Myocyte (in vitro differentiated cells): ENCODE results near the gene CYSTM1. TPM values are rescaled to one million over a fixed set of nuclear protein-coding genes. Genes with fewer than 3 reads are reported as not detected.
A peak's percentile ranks its signal among the peaks of the same experiment; 100 is the strongest.

ENCODE experiments used
- DNase-seq: peaks from one replicate; pipeline ENCODE4 v3.0.0-alpha.2; 2012; ENCODE audit warnings: low read depth
- total RNA-seq: library from RNA; depleted of rRNA; stranded (reverse); fragments of >200 nt; gene quantifications from 2 replicates; pipeline ENCODE4 v1.2.3, GENCODE V29; 2014

CYSTM1 gene
- total RNA-seq, 1 donor from 2014 or later = 27.9 TPM

DNA sequence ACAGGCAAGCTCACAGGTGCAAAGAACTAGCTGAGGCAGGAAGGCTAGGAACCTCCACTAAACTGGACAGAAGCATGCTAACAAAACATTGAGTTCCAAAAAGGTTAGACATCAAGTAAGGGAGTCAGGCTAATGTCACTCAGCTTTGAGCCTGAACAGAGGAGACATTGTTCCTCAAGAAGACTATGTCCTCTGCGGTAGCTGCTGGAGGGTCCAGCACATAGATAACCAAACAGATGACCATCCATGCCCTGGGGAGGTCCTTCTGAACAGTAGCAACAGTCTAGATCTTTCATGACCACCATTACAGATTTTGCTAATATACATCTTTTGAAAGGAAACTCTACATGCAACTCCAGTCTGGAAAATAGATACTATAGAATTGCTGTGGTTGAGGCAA is 57.7 kb downstream of the CYSTM1 start:
- DNase-seq = no peak

DNA sequence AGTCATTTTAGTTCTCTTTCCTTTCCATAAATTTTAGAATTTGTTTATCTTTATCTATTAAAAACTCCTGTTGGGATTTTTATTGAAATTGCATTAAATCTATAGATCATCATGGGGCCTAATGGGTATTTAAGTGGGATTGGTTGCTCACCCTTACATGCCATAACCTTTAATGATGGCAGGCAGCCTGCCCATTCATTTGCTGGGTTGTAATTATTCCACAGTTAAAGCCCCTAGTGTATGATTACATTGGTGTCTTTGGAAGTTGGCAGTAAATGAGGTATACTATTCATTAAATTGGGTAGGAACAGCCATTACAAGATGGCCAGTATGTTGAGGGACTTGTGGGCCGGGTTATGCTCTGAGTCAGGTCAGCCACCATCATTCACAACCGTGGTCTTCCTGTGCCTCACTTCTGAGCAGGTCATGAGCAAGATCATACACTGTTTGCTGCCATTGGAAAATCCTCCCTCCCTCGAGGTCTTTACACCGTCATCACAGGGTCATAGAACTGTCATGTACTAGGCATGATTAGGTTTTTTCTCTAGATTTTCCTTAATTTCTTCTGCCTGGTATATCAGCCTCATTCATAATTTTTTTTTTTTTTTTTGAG is 59.5 kb downstream of the CYSTM1 start:
- DNase-seq = no peak

DNA sequence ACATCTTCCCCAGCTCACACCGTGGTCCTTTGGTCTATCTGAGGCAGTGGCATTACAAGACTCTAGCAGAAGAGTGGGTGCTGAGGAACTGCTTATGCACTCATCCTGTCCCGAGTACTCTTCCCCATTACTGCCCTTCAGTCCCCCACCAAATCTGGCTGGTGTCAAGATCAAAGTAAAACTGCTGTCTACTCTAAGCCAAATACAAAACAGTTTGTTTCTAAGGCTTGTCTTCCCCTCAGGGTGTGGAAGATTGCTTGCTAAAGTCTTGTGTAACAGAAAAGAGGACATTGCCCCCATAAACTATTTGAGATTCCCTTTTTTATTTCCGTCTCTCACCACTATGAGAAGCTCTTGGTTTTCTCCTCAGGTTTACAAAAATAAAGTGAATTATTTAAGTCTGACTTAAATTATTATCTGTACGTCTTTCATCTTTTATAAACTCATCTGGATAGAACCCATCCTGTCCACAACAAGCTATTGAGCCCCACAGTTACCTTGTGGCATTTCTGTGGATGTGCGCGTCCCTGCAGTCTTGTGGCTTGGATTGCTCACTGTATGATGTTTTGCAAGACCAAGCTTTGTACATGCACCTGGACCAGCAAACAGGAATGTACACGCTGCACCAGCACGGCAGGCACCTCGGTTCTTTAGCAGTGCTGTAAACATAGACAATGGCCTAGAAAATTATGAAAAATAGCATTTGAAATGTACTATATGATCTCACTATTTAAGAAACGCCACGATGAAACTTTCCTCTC is 61.0 kb downstream of the CYSTM1 start:
- DNase-seq = no peak

DNA sequence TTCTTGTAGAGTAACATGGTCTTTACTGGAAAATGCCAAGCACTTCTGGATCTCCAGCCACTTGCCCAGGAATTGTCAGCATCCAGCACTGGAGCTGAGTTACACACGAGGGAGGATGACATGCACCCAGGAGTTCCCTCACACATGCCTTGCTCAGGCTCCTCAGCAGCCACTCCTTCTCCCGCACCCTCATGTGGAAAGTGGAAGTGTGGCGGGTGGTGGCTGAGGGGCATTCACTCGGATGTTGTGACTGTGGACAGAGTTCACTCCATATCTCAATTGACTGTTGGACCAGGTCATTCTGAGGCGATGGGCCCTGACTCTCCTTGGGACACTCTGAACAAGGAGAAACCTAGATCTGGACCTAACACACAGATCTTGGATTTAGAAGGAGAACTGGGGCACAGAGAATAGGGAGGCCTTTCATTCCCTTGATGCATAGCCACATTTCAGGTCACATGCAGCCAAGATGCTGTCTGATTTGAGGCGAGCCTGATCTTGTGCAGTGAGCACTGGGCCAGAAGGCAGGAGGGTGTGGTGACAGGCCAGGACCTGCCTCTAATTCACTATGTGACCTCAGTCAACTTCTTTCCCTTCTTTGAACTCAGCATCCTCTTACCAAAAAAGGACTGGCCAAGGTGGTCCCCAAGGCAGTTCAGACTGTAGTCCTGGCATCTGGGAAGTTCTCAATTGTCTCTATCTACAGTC is 62.1 kb downstream of the CYSTM1 start:
- DNase-seq = no peak

DNA sequence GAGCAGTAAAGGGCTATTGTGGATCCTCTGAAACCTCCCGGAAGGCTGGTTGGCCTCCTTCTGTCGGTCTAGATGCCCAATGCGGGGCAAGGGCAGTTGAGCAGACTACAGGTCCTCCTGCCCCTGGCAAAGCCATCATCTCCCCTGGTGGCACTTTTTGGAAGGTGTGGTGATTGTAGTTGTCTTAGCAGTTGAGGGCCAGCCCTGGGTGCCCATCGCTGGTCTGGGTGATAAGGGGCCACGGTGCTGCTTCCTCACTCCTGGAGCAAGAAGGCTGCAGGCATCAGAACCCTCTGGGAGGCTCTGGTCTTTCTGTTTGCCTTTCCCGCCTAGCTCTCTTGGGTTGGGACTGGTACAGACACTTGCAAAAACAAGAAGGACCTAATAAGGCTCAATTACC is 63.8 kb downstream of the CYSTM1 start:
- no peak for DNase-seq

DNA sequence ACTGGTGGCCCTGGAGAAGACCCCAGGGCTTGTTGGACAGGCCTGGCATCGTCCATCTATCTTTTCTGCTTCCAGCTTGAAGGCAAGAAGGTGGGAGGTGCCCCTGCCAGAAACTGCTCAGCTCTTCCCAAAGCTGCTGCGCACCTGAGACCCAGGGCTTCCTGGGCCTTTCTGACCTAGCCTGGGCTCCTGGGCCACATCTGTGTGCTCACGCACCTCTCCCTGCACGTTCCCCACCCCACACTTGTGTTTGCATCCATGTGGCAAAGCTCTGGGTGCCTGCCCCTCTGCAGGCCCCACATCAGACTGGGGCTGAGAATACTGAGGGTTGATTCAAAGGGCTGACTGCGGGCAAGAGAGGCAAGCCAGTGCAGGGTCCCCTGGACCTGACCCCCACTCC is 64.5 kb downstream of the CYSTM1 start:
- no peak for DNase-seq

DNA sequence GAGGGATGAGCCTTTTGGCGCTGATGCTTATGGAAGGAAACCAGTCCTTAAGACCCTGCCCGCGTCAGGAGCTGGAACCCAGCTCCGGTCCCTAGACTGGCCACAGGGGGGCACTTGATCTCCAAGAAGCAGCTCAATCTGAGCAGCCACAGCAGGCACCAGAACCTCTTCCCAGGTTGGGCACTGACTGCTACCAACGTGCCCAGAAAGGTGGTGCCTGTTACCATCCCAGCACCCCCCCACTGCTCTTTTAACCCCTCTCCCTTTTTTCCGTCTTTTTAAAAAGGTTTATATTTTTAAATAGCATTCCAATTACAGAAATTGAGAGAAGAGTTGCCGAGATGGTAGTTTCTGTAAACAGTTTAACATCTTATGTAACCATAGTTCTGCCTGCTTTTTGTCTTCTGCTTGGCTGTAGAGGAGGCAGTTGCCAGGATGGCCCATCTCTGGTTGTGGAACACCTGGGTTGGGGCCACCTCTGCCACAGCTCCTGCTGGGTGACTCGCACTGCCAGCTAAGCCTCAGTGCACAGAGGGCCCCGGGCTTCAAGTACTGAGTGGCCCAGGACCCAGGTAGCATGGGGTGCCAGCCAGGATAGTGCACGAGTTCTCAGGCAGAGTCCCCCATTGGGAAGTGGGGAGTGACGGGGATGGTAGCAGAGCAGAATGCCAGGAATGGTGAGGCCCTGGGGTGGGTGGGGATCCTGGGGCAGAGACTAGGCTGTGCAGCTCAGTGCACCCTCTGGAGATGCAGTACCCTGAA is 65.1 kb downstream of the CYSTM1 start:
- peak; percentile 46 for DNase-seq

DNA sequence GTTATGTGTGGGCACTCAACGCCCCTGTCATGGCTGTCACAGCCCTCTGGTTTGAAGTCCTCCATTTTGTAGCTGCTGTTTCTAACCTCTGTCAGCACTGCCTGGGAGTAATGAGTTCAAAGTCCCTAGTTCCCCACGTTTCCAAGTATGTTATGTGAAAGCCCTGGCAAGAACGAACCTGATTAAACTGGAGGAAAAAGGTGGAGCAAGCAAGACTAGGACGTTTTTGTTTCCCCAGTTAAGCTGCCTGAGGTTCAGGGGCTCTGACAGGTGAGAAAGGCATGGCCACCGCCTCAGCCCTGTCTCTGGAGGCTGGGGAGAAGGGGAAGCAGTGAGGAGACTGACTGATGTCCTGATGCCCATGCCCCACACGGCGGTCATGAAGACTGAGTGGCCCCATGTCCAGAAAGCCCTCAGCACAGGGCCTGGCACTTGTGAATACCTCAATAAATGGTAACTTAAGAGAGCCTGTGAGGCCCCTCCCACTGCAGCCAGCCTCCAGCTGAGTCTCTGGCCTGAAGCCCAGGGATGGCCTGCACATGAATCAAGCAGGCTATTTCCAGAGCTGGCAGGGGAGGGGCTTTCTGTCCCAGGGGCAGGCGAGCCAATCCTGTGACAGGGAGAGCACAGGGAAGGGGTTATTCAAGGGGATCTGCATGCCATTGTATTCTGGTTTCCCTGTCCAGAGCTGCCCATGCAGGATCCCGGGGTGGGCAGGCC is 66.2 kb downstream of the CYSTM1 start:
- DNase-seq = peak; percentile 97

DNA sequence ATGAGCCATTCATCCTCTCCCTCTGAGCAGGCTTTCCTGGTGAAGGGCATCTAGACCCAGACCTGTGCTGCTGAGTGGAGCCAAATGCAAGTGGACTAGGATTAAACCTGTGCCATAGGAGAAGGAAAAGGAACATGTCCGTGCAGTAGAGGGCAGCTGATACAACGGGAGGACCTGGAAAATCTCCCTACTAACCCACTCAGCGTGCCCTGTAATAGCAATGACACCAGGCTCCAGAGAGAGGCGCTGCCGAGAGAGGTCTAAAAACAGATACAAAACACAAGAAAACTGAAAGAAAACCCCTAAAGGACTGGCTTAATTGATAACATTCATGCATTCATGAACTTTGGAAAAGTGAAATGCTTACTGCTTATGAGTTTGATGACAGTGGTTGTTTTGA is 67.1 kb downstream of the CYSTM1 start:
- DNase-seq = no peak

DNA sequence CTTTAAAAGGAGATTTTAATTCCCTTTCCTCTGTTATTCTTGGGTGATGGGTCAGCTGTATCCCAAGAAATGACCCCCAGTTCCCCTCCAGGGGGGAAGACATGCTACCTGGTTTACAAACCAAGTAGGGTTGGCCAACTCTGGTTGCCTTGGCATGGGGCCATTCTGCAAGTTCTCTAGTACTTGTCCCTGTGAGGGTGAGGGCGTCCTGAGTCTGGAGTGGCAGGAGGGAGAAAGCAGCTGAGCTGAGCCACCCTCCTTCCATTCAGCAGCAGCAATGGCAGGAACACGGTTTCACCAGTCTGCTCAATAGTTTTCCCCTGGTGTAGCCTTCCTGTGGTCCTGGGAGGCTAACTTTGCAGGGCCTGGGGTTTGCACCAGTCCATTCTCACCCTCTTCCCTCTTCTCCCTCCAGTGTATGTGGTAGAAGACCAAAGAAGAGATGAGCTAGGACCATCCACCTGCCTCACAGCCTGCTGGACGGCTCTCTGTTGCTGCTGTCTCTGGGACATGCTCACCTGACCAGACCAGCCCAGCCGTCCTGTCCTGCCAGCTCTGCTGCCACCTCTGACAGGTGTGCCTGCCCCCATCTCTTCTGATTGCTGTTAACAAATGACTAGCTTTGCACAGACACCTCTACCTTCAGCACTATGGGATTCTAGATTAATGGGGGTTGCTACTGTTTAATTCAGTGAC is 68.0 kb downstream of the CYSTM1 start:
- no peak for DNase-seq

DNA sequence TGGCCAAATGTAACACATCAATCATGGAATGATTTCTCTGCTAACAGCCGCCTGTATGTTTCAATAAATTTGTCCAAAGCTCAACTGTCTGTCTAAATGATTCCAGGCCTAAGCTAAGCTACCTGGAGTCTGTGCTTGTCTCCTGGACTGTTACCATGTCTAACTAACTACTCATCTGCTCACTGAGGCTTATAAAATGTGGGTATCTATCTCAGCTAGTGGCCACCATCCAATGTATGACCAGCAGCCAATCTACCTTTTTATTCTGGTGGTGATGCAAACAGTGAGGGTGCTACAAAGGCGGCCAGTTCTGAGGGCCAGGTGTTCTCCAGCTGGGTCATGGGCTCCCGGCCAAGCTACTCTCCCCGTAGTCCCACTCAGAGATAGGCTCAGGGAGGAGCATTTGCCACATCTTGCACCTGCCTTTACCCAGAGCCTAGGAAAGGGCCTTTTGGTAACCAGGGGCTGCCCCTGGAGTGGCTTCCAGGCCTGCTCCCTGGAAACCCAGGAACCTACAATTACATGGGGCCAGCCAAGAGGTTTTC is 68.8 kb downstream of the CYSTM1 start:
- no peak for DNase-seq

DNA sequence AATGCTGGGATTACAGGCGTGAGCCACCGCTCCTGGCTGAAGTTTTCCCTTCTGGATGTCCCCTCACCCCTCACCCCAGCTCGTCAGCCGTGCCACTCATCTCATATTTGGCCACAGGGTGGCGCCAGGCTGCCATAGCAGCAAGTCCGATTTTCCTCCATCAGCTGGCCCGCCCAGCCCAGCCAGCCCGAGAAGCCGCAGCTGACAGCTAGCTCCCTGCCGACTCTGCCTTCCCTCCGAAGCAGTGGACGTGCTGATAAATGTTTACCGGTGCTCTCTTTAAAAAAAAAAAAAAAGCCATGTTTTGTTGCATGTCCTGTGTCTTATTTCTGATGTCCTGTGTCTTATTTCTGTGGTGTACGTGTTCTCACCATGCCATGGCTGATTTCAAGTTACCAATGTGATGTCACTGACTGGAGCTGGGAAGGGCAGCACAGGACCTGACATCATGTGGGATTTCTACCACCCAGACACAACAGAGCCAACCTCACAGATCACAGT is 69.6 kb downstream of the CYSTM1 start:
- DNase-seq = peak; percentile 91

DNA sequence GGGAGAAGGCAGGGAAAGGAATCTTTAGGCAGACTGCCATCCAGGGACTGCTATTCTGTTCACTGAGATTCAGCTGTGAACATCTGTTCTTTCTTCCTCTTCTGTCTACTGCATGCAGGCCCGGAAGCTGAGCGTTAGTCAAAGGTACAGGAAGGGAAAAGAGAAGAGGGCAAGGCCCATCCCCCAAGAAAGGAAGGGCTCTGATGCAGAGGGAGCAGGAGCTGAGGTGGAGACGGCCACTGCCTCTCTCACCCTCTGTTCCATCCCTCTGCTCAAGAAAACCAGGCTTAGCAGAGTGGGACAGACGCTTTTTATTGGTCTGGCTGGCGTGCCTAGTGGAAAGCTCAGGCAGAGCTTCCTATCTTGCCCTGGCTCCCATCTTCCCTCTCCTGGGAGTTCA is 70.4 kb downstream of the CYSTM1 start:
- DNase-seq = no peak

DNA sequence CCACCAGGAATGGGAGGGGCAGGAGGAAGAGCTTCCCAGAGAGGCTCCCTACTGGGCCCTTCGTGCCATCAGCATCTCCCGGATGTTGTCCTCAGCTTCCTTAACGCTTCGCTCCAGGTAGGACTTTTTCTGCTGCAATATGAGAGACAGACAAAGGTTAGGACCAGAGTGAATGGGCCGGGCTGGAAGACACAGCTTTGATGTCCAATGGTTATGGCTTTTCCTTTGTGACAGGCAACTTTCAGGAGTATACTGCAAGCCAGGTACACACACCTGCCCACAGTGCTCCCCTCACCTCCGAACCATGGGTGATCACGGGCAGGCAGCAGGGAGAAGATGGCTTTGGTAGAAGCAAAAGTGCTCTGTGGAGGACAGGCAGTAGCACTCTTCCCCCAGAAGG is 70.9 kb downstream of the CYSTM1 start:
- no peak for DNase-seq

DNA sequence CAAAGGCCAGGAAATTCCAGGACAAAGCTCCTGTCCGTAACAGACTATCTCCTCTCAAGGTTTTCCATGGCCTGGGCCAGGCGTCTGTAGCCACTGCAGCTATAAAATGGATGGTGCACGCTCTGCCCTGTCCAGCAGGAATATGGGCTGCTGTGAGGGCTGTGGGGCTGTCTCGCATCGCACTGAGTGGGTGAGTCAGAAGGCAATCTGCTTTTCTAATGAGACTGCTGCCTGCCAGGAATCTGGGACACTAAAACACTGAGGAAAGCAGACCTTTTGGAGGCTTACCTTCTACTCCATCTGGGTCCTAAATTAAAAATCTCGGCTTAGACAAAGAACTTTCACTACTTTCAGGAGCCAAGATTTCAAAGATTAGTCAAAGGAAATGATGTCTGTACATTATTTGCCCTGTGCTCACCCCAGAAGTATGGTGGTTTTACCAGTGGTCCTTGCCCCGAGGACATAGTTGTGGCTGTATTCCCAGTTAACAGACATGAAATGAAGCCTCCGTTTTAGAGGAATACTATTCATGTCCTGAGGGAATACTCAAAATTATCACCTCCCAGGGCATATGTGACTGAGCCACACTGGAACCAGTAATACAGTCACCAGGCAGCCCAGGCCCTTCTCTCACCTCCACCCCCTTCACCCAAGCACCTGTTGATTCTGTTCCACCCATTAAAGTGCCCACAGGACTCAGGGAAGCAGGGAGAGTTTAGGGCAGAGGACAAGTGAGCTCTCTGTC is 71.6 kb downstream of the CYSTM1 start:
- DNase-seq = peak; percentile 60

DNA sequence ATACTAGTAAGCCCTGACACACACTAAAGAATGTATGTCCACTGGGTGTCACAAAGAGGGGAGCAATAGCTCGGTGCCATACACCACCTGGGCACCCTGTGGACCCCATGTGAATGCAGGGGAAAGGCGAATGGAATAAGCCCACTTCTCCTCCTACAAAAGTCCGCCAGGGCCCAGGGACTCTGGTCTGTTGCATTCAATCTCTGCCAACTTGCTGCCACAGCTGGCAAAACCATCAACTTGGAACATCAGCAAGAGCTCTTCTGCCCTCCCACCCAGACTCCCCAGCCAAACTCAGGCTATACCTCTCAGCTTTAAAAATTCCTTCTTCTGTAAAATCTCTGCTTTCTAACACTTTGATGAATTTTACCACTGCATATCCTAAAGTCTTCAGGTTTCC is 73.4 kb downstream of the CYSTM1 start:
- no peak for DNase-seq

DNA sequence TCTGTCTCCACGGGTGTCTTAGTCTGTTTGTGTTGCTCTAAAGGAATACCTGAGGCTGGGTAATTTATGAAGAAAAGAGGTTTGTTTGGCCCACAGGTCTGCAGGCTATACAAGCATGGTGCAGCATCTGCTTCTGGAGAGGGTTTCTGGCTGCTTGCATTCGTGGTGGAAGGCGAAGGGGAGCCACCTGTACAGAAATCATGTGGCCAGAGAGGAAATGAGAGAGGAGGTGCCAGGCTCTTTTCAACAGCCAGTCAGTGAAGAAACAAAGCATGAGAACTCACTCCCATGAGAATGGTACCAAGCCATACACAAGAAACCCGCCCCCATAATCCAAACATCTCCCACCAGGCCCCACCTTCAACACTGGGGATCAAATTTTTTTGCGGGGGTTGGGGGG is 74.5 kb downstream of the CYSTM1 start:
- DNase-seq = no peak

DNA sequence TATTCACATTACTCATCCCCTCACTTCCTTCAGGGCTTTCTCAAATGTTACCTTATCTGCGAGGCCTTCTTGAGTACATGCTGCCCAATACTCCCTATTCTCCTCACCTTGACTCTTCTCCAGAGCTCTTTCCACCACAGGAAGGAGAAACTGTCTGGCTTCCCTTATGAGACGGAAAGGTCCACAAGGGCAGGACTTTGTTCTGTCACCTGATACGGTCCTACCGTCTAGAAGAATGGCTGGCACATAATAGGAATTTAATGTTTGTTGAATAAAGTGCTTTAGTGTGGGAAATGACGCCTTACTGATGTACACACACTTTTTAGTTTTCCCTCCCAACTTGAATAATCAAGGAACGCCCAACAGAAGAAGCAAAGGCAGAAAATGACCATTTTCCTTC is 75.4 kb downstream of the CYSTM1 start:
- no peak for DNase-seq

DNA sequence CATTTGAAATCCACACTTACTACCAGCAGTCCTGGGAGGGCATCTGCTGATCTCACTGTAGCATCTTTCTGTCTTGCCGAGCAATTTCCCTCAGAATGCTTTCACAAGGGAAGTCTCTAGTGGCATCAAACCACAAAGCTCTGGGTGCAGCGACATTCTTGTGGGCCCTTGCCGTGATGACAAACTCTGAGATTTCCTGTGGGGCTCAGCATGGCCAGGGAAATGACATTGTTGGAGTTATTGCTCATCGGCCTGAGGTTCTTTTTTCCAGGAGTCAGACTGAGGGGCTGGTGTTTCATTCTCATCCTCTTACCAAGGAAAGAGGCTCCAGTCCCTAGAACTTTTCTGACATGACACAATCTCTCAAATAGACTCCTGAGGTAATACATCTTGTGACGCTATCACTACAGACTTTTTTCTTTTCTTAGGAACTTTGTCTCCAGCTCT is 76.6 kb downstream of the CYSTM1 start:
- peak; percentile 99 for DNase-seq
